Neural progenitor cell (in vitro differentiated cells): Measurements from ENCODE around the gene FRS3. TPM values are rescaled to one million over a fixed set of nuclear protein-coding genes. Genes with fewer than 3 reads are reported as not detected.

Experiments used
- DNase-seq: peaks from one replicate; pipeline ENCODE4 v3.0.0-alpha.2; 2016; ENCODE audit warnings: low spot score
- H2AFZ ChIP-seq: fragments of 200-600 bp; sonication (generic); replicated peaks from 2 replicates; pipeline ENCODE4 v1.6.1; 2016; ENCODE audit warnings: antibody characterized with exemption
- H3F3A ChIP-seq: fragments of 200-600 bp; sonication (generic); 2 replicates; pipeline ENCODE4 v1.6.1; 2016; ENCODE audit warnings: antibody characterized with exemption, low read depth
- H3K27ac ChIP-seq: fragments of 200-600 bp; sonication (generic); 2 replicates; pipeline ENCODE4 v1.5.1; 2016; ENCODE audit warnings: mild to moderate bottlenecking
- H3K27me3 ChIP-seq: fragments of 200-600 bp; sonication (generic); 2 replicates; pipeline ENCODE4 v1.6.1; 2016; ENCODE audit warnings: mild to moderate bottlenecking, moderate library complexity
- H3K36me3 ChIP-seq: fragments of 200-600 bp; sonication (generic); 2 replicates; pipeline ENCODE4 v1.5.1; 2016
- H3K4me1 ChIP-seq: fragments of 200-600 bp; sonication (generic); 2 replicates; pipeline ENCODE4 v1.6.1; 2016; ENCODE audit warnings: mixed run types
- H3K4me2 ChIP-seq: fragments of 200-600 bp; sonication (generic); 2 replicates; pipeline ENCODE4 v1.6.1; 2016
- H3K4me3 ChIP-seq: fragments of 200-600 bp; sonication (generic); 2 replicates; pipeline ENCODE4 v1.5.1; 2016
- H3K79me2 ChIP-seq: fragments of 200-600 bp; sonication (generic); 2 replicates; pipeline ENCODE4 v1.6.1; 2016; ENCODE audit warnings: low read depth
- H3K9ac ChIP-seq: fragments of 200-600 bp; sonication (generic); 2 replicates; pipeline ENCODE4 v1.6.1; 2016
- H3K9me3 ChIP-seq: fragments of 200-600 bp; sonication (generic); 2 replicates; pipeline ENCODE4 v1.5.1; 2016; ENCODE audit warnings: low read depth
- H4K20me1 ChIP-seq: fragments of 200-600 bp; sonication (generic); 2 replicates; pipeline ENCODE4 v1.6.1; 2016; ENCODE audit warnings: low read depth
- H3K27ac Mint-ChIP-seq: 3 replicates; pipeline ENCODE4 v1.8.0; 2021; ENCODE audit warnings: mixed read lengths
- H3K27me3 Mint-ChIP-seq: 2 replicates; pipeline ENCODE4 v1.8.0; 2022; ENCODE audit warnings: low read depth, mild to moderate bottlenecking, inconsistent platforms, moderate library complexity, mixed read lengths; ENCODE audit not compliant: insufficient read depth
- H3K36me3 Mint-ChIP-seq: 3 replicates; pipeline ENCODE4 v1.8.0; 2021; ENCODE audit warnings: mixed read lengths
- H3K4me1 Mint-ChIP-seq: 3 replicates; pipeline ENCODE4 v1.8.0; 2021; ENCODE audit warnings: mixed read lengths
- H3K4me3 Mint-ChIP-seq: 3 replicates; pipeline ENCODE4 v1.8.0; 2021; ENCODE audit warnings: mild to moderate bottlenecking, moderate library complexity, mixed read lengths
- H3K9me3 Mint-ChIP-seq: 3 replicates; pipeline ENCODE4 v1.8.0; 2020; ENCODE audit warnings: mixed read lengths
- EZH2 ChIP-seq: fragments of 200-600 bp; sonication (generic); IDR thresholded peaks from 2 replicates; pipeline ENCODE4 v1.6.1; 2017; ENCODE audit warnings: antibody characterized with exemption, mild to moderate bottlenecking, moderate library complexity
- EZH2phosphoT487 ChIP-seq: fragments of 200-600 bp; sonication (generic); IDR thresholded peaks from 2 replicates; pipeline ENCODE4 v1.6.1; 2017; ENCODE audit warnings: antibody characterized with exemption
- total RNA-seq: library from RNA; depleted of rRNA; stranded (reverse); fragments of >200 nt; gene quantifications from 2 replicates; pipeline ENCODE4 v1.2.3, GENCODE V29; 2015; ENCODE audit warnings: low replicate concordance
- TF ChIP-seq, protein P1 (sequence below): fragments of 200-600 bp; sonication (generic); IDR thresholded peaks from 2 replicates; pipeline ENCODE4 v1.5.1; 2017; ENCODE audit warnings: antibody characterized with exemption, mild to moderate bottlenecking

The FRS3 gene
- total RNA-seq, 1 donor from 2014 or later = 1.9 TPM

- Histone ChIP-seq H3K9ac (peak within 1 kb of the TSS; percentile 97), H3K4me1 (no peaks in the 10 kb centered on the region), H4K20me1 (no peaks in the 10 kb centered on the region), H3K4me3 (peak within 1 kb of the TSS; percentile 98), H3F3A (peaks cover 53% of the 10 kb centered on the region), H3K9me3 (no peaks in the 10 kb centered on the region), H3K79me2 (peaks cover 28% of the 10 kb centered on the region), H3K36me3 (no peaks in the 10 kb centered on the region), H3K27me3 (peaks cover 24% of the 10 kb centered on the region), H2AFZ (peak within 1 kb of the TSS; percentile 83), H3K4me2 (peak within 1 kb of the TSS; percentile 82), H3K27ac (peak within 1 kb of the TSS; percentile 68)
- Mint-ChIP-seq H3K4me1 (peaks cover 7% of the 10 kb centered on the region), H3K27ac (peak within 1 kb of the TSS; percentile 70), H3K36me3 (peaks cover 10% of the 10 kb centered on the region), H3K27me3 (peaks cover 2% of the 10 kb centered on the region), H3K9me3 (no peaks in the 10 kb centered on the region), H3K4me3 (peak within 1 kb of the TSS; percentile 98)
- TF ChIP-seq, protein P1, sequence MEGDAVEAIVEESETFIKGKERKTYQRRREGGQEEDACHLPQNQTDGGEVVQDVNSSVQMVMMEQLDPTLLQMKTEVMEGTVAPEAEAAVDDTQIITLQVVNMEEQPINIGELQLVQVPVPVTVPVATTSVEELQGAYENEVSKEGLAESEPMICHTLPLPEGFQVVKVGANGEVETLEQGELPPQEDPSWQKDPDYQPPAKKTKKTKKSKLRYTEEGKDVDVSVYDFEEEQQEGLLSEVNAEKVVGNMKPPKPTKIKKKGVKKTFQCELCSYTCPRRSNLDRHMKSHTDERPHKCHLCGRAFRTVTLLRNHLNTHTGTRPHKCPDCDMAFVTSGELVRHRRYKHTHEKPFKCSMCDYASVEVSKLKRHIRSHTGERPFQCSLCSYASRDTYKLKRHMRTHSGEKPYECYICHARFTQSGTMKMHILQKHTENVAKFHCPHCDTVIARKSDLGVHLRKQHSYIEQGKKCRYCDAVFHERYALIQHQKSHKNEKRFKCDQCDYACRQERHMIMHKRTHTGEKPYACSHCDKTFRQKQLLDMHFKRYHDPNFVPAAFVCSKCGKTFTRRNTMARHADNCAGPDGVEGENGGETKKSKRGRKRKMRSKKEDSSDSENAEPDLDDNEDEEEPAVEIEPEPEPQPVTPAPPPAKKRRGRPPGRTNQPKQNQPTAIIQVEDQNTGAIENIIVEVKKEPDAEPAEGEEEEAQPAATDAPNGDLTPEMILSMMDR = peak; percentile 69
- no peak for TF ChIP-seq EZH2
- no peak for TF ChIP-seq EZH2phosphoT487
- peak; percentile 98 for DNase-seq
Observed at GRCh38 chr6:41787219-41787917, 7.7 kb upstream of the FRS3 start, which contains the start of gene TOMM6. Gene TOMM6 (plus strand): TSS chr6:41787694. CDS start chr6:41787698, 4 bp downstream.

GRCh38 chr6:41786451-41787218 lies 6.9 kb upstream of the FRS3 start:
- Histone ChIP-seq H3K36me3 (no peaks in the 10 kb centered on the region), H2AFZ (peak overlapping the region; percentile 84), H3K4me2 (peak overlapping the region; percentile 82), H3K4me1 (peaks cover under 1% of the 10 kb centered on the region), H3K9me3 (no peaks in the 10 kb centered on the region), H3K27me3 (peaks cover 28% of the 10 kb centered on the region), H3K4me3 (peak overlapping the region; percentile 98), H3K9ac (no peak overlapping the region), H3K27ac (peak overlapping the region; percentile 61), H3K79me2 (peaks cover 28% of the 10 kb centered on the region), H4K20me1 (no peaks in the 10 kb centered on the region), H3F3A (peaks cover 46% of the 10 kb centered on the region)
- TF ChIP-seq, protein P1 = peak; percentile 78
- TF ChIP-seq EZH2 (peak; percentile 17), EZH2phosphoT487 (no peak)
- peaks cover 2% of the 10 kb centered on the region for H3K27me3 Mint-ChIP-seq
- DNase-seq = peak; percentile 95
- peak overlapping the region; percentile 98 for H3K4me3 Mint-ChIP-seq
- peaks cover 7% of the 10 kb centered on the region for H3K4me1 Mint-ChIP-seq
- H3K36me3 Mint-ChIP-seq = peaks cover 10% of the 10 kb centered on the region
- no peak overlapping the region for H3K27ac Mint-ChIP-seq
- H3K9me3 Mint-ChIP-seq = no peaks in the 10 kb centered on the region

GRCh38 chr6:41785689-41786450 lies 6.2 kb upstream of the FRS3 start:
- peaks cover 28% of the 10 kb centered on the region for H3K79me2 ChIP-seq
- H3K27me3 Mint-ChIP-seq = peaks cover 6% of the 10 kb centered on the region
- H3K36me3 Mint-ChIP-seq = peaks cover 10% of the 10 kb centered on the region
- no peaks in the 10 kb centered on the region for H3K36me3 ChIP-seq
- H3K4me2 ChIP-seq = peak overlapping the region; percentile 82
- no peaks in the 10 kb centered on the region for H4K20me1 ChIP-seq
- H3K4me1 ChIP-seq = peaks cover 5% of the 10 kb centered on the region
- peak overlapping the region; percentile 98 for H3K4me3 Mint-ChIP-seq
- no peaks in the 10 kb centered on the region for H3K9me3 ChIP-seq
- peaks cover 42% of the 10 kb centered on the region for H3F3A ChIP-seq
- peaks cover 12% of the 10 kb centered on the region for H3K4me1 Mint-ChIP-seq
- H3K9ac ChIP-seq = no peak overlapping the region
- no peak overlapping the region for H3K27ac ChIP-seq
- peaks cover 36% of the 10 kb centered on the region for H3K27me3 ChIP-seq
- peak overlapping the region; percentile 84 for H2AFZ ChIP-seq
- no peaks in the 10 kb centered on the region for H3K9me3 Mint-ChIP-seq
- no peak for DNase-seq
- H3K4me3 ChIP-seq = peak overlapping the region; percentile 98
- TF ChIP-seq EZH2 (no peak), EZH2phosphoT487 (no peak)
- TF ChIP-seq, protein P1 = no peak
- no peak overlapping the region for H3K27ac Mint-ChIP-seq
